ENCODE results near the gene ELF1. TPM values are rescaled to one million over a fixed set of nuclear protein-coding genes. Genes with fewer than 3 reads are reported as not detected.
A peak's percentile ranks its signal among the peaks of the same experiment; 100 is the strongest.

ELF1 gene
- total RNA-seq, 3 donors from 2014 or later (not counting 1 experiment from before 2014, with no cell fraction given), result 174 to 216 (median 193) TPM

DNA sequence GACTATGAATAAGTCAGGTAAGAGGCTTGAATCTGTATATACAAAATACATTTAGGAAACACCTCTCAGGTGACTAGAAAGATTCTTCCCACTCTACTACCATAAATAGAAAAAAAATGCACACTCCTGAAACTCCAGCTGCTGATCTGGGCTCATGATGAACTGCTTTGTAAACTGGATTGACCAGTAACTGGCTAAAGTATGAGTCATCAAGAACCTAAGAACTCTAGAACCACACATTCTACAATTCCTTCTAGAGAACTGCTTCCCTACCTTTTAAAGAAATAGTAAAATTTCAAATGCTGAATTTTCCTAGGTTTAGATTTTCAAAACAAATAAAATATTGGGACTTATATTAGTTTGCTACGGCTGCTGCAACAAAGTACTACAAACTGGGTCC, 55.2 kb downstream of the ELF1 start:
- peaks cover under 1% of the 10 kb centered on the region for H3K36me3 Mint-ChIP-seq

DNA sequence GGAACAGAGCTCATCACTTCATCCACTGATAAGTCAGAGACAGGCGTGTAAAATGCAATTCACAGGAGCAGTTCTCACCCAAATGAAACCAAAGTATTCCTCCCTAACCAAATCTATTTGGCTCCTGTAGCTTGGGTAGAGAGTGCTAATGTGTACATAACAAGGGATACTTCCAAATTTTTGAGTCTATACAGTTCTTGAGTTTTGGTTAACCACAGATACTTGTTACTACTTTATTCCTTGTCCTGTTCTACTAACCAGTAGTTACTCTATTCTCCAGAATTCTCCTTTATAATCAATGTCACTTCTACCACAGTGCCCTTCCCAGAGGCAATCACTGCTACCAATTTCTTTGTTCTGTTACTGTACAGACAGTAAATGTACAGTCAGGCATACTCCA, 57.3 kb downstream of the ELF1 start:
- Mint-ChIP-seq H3K27me3 (ENCODE audit: low read depth in 2 of 2) (no peaks in the 10 kb centered on the region), H3K36me3 (peaks cover 17% of the 10 kb centered on the region), H3K4me3 (peak overlapping the region; percentile 58), H3K4me1 (peaks cover 86 to 89% of the 10 kb centered on the region in 2 donors), H3K9me3 (no peaks in the 10 kb centered on the region), H3K27ac (peak overlapping the region; percentile 45 to 84)
- H3K9me3 ChIP-seq (ENCODE audit: control insufficient read depth, insufficient read depth, low read length), result no peaks in the 10 kb centered on the region
- H3K4me1 ChIP-seq (ENCODE audit: control insufficient read depth, insufficient read depth, low read length), result peaks cover 39% of the 10 kb centered on the region
- peaks cover 15% of the 10 kb centered on the region for H3K36me3 ChIP-seq (ENCODE audit: control insufficient read depth, insufficient read depth, low read length)
- ATAC-seq (peak in 1 of 3 donors; percentile 33), DNase-seq (no peak)
- H3K4me3 ChIP-seq (ENCODE audit: low read length), result no peak overlapping the region
- intact Hi-C loops (cut with micrococcal nuclease), result loop anchor here (10.0 kb wide), 1 partner anchor 53 kb away; the partner anchor contains the start of gene ELF1
- 29% methylated on average over 1 of the region's 1 CpG for WGBS (ENCODE audit: insufficient coverage)
- TF ChIP-seq, protein P1, sequence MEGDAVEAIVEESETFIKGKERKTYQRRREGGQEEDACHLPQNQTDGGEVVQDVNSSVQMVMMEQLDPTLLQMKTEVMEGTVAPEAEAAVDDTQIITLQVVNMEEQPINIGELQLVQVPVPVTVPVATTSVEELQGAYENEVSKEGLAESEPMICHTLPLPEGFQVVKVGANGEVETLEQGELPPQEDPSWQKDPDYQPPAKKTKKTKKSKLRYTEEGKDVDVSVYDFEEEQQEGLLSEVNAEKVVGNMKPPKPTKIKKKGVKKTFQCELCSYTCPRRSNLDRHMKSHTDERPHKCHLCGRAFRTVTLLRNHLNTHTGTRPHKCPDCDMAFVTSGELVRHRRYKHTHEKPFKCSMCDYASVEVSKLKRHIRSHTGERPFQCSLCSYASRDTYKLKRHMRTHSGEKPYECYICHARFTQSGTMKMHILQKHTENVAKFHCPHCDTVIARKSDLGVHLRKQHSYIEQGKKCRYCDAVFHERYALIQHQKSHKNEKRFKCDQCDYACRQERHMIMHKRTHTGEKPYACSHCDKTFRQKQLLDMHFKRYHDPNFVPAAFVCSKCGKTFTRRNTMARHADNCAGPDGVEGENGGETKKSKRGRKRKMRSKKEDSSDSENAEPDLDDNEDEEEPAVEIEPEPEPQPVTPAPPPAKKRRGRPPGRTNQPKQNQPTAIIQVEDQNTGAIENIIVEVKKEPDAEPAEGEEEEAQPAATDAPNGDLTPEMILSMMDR (IDR thresholded peaks at IDR 0.05), result no peak
- H3K27ac ChIP-seq (ENCODE audit: low read length), result peak overlapping the region; percentile 55
- H3K27me3 ChIP-seq (ENCODE audit: control insufficient read depth, insufficient read depth, low read length), result no peaks in the 10 kb centered on the region

More for the DNA sequence above, 55.2 kb downstream of the ELF1 start:
- H3K27ac ChIP-seq (ENCODE audit: low read length), result no peak overlapping the region
- no peak for DNase-seq
- H3K9me3 ChIP-seq (ENCODE audit: control insufficient read depth, insufficient read depth, low read length), result no peaks in the 10 kb centered on the region
- TF ChIP-seq, protein P1 (IDR thresholded peaks at IDR 0.05), result no peak
- Mint-ChIP-seq H3K4me3 (no peak overlapping the region), H3K27ac (peak overlapping the region in 1 of 2 donors; percentile 84), H3K27me3 (ENCODE audit: low read depth in 2 of 2) (no peaks in the 10 kb centered on the region), H3K9me3 (no peaks in the 10 kb centered on the region), H3K4me1 (peaks cover 88 to 89% of the 10 kb centered on the region in 2 donors)
- no peak overlapping the region for H3K4me3 ChIP-seq (ENCODE audit: low read length)
- no peaks in the 10 kb centered on the region for H3K36me3 ChIP-seq (ENCODE audit: control insufficient read depth, insufficient read depth, low read length)
- intact Hi-C loops (cut with micrococcal nuclease), result loop anchor here (10.0 kb wide), 1 partner anchor 51 kb away; the partner anchor contains the start of gene ELF1
- peaks cover 47% of the 10 kb centered on the region for H3K4me1 ChIP-seq (ENCODE audit: control insufficient read depth, insufficient read depth, low read length)
- WGBS (ENCODE audit: insufficient coverage), result 100% methylated on average over 1 of the region's 1 CpG
- H3K27me3 ChIP-seq (ENCODE audit: control insufficient read depth, insufficient read depth, low read length), result no peaks in the 10 kb centered on the region
- ATAC-seq, result peak in 1 of 3 donors; percentile 36

DNA sequence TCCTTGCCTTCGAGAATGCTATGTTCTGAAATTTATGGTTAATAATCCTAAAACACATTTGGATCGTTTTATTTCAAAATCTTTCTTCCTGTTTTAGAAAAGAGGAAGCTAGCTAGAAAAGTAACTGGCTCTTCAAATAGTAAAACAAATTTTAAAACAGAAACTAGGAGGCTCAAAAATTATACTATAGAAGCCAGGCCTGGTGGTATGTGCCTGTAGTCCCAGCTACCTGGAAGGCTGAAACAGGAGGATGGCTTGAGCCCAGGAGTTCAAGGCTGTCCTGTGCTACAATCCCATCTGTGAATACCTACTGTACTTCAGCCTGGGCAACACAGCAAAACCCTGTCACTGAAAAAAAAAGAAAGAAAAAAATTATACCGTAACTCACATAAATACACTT, 57.9 kb downstream of the ELF1 start:
- peak overlapping the region; percentile 55 for H3K27ac ChIP-seq (ENCODE audit: low read length)
- H3K4me3 ChIP-seq (ENCODE audit: low read length), result no peak overlapping the region
- H3K4me1 ChIP-seq (ENCODE audit: control insufficient read depth, insufficient read depth, low read length), result peaks cover 38% of the 10 kb centered on the region
- WGBS (ENCODE audit: insufficient coverage), result no CpG with 5 or more reads among the region's 3 CpGs
- peaks cover 17% of the 10 kb centered on the region for H3K36me3 Mint-ChIP-seq
- intact Hi-C loops (cut with micrococcal nuclease), result loop anchor here (10.0 kb wide), 1 partner anchor 54 kb away; the partner anchor contains the start of gene ELF1
- no peaks in the 10 kb centered on the region for H3K9me3 ChIP-seq (ENCODE audit: control insufficient read depth, insufficient read depth, low read length)
- no peaks in the 10 kb centered on the region for H3K27me3 Mint-ChIP-seq (ENCODE audit: low read depth in 2 of 2)
- peak overlapping the region; percentile 58 for H3K4me3 Mint-ChIP-seq
- no peaks in the 10 kb centered on the region for H3K9me3 Mint-ChIP-seq
- H3K4me1 Mint-ChIP-seq, result peaks cover 80 to 83% of the 10 kb centered on the region in 2 donors
- H3K27ac Mint-ChIP-seq, result peak overlapping the region; percentile 45 to 84
- no peak for DNase-seq
- peaks cover 15% of the 10 kb centered on the region for H3K36me3 ChIP-seq (ENCODE audit: control insufficient read depth, insufficient read depth, low read length)
- no peaks in the 10 kb centered on the region for H3K27me3 ChIP-seq (ENCODE audit: control insufficient read depth, insufficient read depth, low read length)
- peak in 2 of 3 donors; percentile 23 to 29 for ATAC-seq
- TF ChIP-seq, protein P1 (IDR thresholded peaks at IDR 0.05), result no peak

DNA sequence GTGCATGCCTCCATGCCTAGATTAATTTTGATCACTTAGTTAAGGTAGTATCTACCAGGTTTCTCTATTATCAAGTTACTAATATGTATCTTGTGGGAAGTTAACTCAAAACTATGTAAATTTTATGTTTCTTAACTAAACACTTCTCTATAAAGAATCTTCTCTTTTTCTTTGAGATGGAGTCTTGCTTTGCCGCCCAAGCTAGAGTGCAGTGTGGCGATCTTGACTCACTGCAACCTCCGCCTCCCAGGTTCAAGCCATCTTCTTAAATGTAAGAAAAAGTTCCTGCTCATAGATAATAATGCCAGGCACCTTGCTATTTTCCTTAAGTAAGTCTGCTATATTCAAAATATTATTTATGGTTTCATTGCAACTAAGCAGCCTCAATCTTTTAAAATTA, 58.4 kb downstream of the ELF1 start:
- no peaks in the 10 kb centered on the region for H3K9me3 Mint-ChIP-seq
- intact Hi-C loops (cut with micrococcal nuclease), result loop anchor here (10.0 kb wide), 1 partner anchor 54 kb away; the partner anchor contains the start of gene ELF1
- H3K36me3 Mint-ChIP-seq, result peaks cover 17% of the 10 kb centered on the region
- H3K4me1 Mint-ChIP-seq, result peaks cover 75 to 78% of the 10 kb centered on the region in 2 donors
- Histone ChIP-seq H3K4me1 (ENCODE audit: control insufficient read depth, insufficient read depth, low read length) (peaks cover 38% of the 10 kb centered on the region), H3K4me3 (ENCODE audit: low read length) (no peak overlapping the region), H3K27me3 (ENCODE audit: control insufficient read depth, insufficient read depth, low read length) (no peaks in the 10 kb centered on the region), H3K27ac (ENCODE audit: low read length) (no peak overlapping the region), H3K9me3 (ENCODE audit: control insufficient read depth, insufficient read depth, low read length) (no peaks in the 10 kb centered on the region), H3K36me3 (ENCODE audit: control insufficient read depth, insufficient read depth, low read length) (peaks cover 15% of the 10 kb centered on the region)
- no peak overlapping the region for H3K4me3 Mint-ChIP-seq
- 91% methylated on average over 3 of the region's 3 CpGs for whole genome bisulfite sequencing (ENCODE audit: insufficient coverage)
- H3K27ac Mint-ChIP-seq, result peak overlapping the region; percentile 45 to 84
- no peaks in the 10 kb centered on the region for H3K27me3 Mint-ChIP-seq (ENCODE audit: low read depth in 2 of 2)
- TF ChIP-seq, protein P1 (IDR thresholded peaks at IDR 0.05), result no peak
- DNase-seq (no peak), ATAC-seq (no peak)

Data from natural killer cell (primary cell).